ENCODE data around the gene CNOT6L. TPM values are rescaled to one million over a fixed set of nuclear protein-coding genes. Genes with fewer than 3 reads are reported as not detected.

CNOT6L gene
- total and polyA plus RNA-seq, 2 of the 13 experiments (the other 11 are each of a cell fraction or from before 2014, with no cell fraction given) = 7.9 to 13.5 TPM

DNA sequence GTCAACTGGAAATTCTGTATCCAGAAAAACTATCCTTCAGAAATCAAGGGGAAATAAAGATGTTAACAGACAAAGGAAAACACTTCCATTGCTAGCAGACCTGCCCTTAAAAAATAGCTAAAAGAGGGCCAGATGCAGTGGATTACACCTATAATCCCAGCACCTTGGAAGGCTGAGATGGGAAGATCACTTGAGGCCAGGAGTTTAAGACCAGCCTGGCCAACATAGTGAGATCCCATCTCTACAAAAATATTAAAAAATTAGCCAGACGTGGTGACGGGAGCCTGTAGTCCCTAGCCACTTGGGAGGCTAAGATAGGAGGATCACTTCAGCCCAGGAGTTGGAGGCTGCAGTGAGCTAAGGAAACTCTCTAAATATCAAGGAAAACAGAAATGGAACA, 67.4 kb downstream of the CNOT6L start:
- DNase-seq (ENCODE audit: low spot score) (no peak), ATAC-seq (no peak), FAIRE-seq (no peak)
- WGBS (ENCODE audit: low lambda C conversion rate) = 94% methylated on average over 2 of the region's 2 CpGs
- no peak overlapping the region for H2AFZ ChIP-seq (ENCODE audit: low read length)
- H3K79me2 ChIP-seq (ENCODE audit: insufficient read depth, low read length) = no peaks in the 10 kb centered on the region
- H3K9me3 ChIP-seq (ENCODE audit: low read length) = no peaks in the 10 kb centered on the region
- TF ChIP-seq U2AF2 (IDR thresholded peaks at IDR 0.05; ENCODE audit: low read depth, low read length) (no peak), ZNF296 (CRISPR knock-in tag; conservative IDR thresholded peaks at IDR 0.05) (no peak), ZSCAN25 (CRISPR knock-in tag; IDR thresholded peaks at IDR 0.05) (no peak), ZNF121 (CRISPR knock-in tag; IDR thresholded peaks at IDR 0.05) (peak; percentile 63; the same call in 1 of the 2 replicates)
- no peak overlapping the region for H3K9ac ChIP-seq (ENCODE audit: insufficient read depth, low read depth, low read length)
- no peaks in the 10 kb centered on the region for H4K20me1 ChIP-seq (ENCODE audit: insufficient read depth, low read length)
- no peak overlapping the region for H3K27ac ChIP-seq (ENCODE audit: extremely low read length, insufficient read depth, low read length)
- H3K4me3 ChIP-seq (replicated peaks in 1 of 3; ENCODE audit: insufficient read depth in 1 of 3, low read depth in 2 of 3, low read length in 3 of 3) = no peak overlapping the region
- peaks cover 0 to 6% of the 10 kb centered on the region in 2 experiments; a peak in 3 of 5 replicates for H3K36me3 ChIP-seq (replicated peaks in 1 of 2; ENCODE audit: control insufficient read depth in 1 of 2, insufficient read depth in 2 of 2, low read length in 2 of 2)
- H3K4me1 ChIP-seq (ENCODE audit: insufficient read depth, low read length) = 0 out of 2 replicates have a peak, but pooled peaks cover 3% of the 10 kb centered on the region
- CTCF ChIA-PET (ENCODE audit: low intra/inter-chr PET ratio, low total read pairs) = no interaction called here
- intact Hi-C loops (cut with micrococcal nuclease; ENCODE audit: unreplicated experiment) (no loop called here), in situ Hi-C loops (cut with HindIII; ENCODE audit: extremely low pct_ligation_motif_present, low pct_unique_long_range_greater_than_20kb) (no loop called here)
- POLR2A ChIA-PET = no interaction called here
- no TSS peak for BruUV-seq (replicated peaks)
- H3K27me3 ChIP-seq (ENCODE audit: control insufficient read depth in 1 of 2, insufficient read depth in 2 of 2, low read length in 2 of 2) = no peaks in the 10 kb centered on the region
- no peak overlapping the region for H3K4me2 ChIP-seq (ENCODE audit: low read depth, low read length)

DNA sequence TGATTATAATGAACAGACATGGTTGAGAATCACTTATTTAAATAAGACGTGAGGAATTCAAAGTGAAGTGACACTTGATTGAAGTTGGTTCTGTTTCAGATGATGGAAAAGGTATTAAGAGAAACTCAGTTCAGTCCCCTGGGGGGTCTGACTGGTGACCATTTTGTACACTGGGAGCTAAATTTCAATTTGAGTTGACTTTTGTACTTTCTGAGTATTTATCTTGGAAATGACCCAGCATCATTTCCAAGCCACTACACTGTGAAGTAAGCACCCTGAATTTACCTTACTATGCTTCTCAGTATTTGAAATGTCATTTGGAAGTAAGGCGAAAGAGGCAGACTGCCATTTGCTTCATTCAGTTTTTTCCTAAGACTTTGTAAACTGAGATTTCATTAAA, 73.4 kb downstream of the CNOT6L start:
- WGBS (ENCODE audit: low lambda C conversion rate) = 95% methylated on average over 2 of the region's 2 CpGs
- Histone ChIP-seq H3K4me3 (replicated peaks in 1 of 3; ENCODE audit: insufficient read depth in 1 of 3, low read depth in 2 of 3, low read length in 3 of 3) (no peak overlapping the region), H3K9ac (ENCODE audit: insufficient read depth, low read depth, low read length) (no peak overlapping the region), H3K27ac (ENCODE audit: extremely low read length, insufficient read depth, low read length) (no peak overlapping the region), H2AFZ (ENCODE audit: low read length) (no peak overlapping the region), H4K20me1 (ENCODE audit: insufficient read depth, low read length) (no peaks in the 10 kb centered on the region), H3K4me1 (ENCODE audit: insufficient read depth, low read length) (peaks cover 12% of the 10 kb centered on the region; the same call in 1 of the 2 replicates), H3K79me2 (ENCODE audit: insufficient read depth, low read length) (no peaks in the 10 kb centered on the region), H3K9me3 (ENCODE audit: low read length) (no peaks in the 10 kb centered on the region), H3K36me3 (replicated peaks in 1 of 2; ENCODE audit: control insufficient read depth in 1 of 2, insufficient read depth in 2 of 2, low read length in 2 of 2) (peaks cover 0 to 11% of the 10 kb centered on the region in 2 experiments; a peak in 2 of 5 replicates), H3K4me2 (ENCODE audit: low read depth, low read length) (no peak overlapping the region), H3K27me3 (ENCODE audit: control insufficient read depth in 1 of 2, insufficient read depth in 2 of 2, low read length in 2 of 2) (no peaks in the 10 kb centered on the region)
- POLR2A ChIA-PET = no interaction called here
- ATAC-seq (no peak), FAIRE-seq (no peak), DNase-seq (ENCODE audit: low spot score) (no peak)
- in situ Hi-C loops (cut with HindIII; ENCODE audit: extremely low pct_ligation_motif_present, low pct_unique_long_range_greater_than_20kb) (no loop called here), intact Hi-C loops (cut with micrococcal nuclease; ENCODE audit: unreplicated experiment) (no loop called here)
- CTCF ChIA-PET (ENCODE audit: low intra/inter-chr PET ratio, low total read pairs) = no interaction called here
- no peak for TF ChIP-seq KMT2A (CRISPR knock-in tag; IDR thresholded peaks at IDR 0.05)
- no peak for TF ChIP-seq TCF7 (IDR thresholded peaks at IDR 0.05; ENCODE audit: low read depth)
- no peak for TF ChIP-seq ZIK1 (CRISPR knock-in tag; IDR thresholded peaks at IDR 0.05; ENCODE audit: borderline replicate concordance, low read depth)
- TF ChIP-seq, protein P1, sequence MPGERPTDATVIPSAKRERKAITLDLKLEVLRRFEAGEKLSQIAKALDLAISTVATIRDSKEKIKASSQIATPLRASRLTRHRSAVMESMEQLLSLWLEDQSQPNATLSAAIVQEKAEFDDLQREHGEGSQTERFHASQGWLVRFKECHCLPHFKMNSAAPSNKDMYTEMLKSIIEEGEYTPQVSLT (CRISPR knock-in tag; IDR thresholded peaks at IDR 0.05; ENCODE audit: borderline replicate concordance, low read depth) = no peak
- TF ChIP-seq, protein P2, sequence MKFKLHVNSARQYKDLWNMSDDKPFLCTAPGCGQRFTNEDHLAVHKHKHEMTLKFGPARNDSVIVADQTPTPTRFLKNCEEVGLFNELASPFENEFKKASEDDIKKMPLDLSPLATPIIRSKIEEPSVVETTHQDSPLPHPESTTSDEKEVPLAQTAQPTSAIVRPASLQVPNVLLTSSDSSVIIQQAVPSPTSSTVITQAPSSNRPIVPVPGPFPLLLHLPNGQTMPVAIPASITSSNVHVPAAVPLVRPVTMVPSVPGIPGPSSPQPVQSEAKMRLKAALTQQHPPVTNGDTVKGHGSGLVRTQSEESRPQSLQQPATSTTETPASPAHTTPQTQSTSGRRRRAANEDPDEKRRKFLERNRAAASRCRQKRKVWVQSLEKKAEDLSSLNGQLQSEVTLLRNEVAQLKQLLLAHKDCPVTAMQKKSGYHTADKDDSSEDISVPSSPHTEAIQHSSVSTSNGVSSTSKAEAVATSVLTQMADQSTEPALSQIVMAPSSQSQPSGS (CRISPR knock-in tag; IDR thresholded peaks at IDR 0.05) = no peak
- no peak for TF ChIP-seq ZSCAN12 (CRISPR knock-in tag; IDR thresholded peaks at IDR 0.05)
- TF ChIP-seq, protein P3, sequence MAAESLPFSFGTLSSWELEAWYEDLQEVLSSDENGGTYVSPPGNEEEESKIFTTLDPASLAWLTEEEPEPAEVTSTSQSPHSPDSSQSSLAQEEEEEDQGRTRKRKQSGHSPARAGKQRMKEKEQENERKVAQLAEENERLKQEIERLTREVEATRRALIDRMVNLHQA (CRISPR knock-in tag; IDR thresholded peaks at IDR 0.05) = no peak
- TF ChIP-seq U2AF2 (IDR thresholded peaks at IDR 0.05; ENCODE audit: low read depth, low read length) = no peak
- no peak for TF ChIP-seq KAT8 (CRISPR knock-in tag; IDR thresholded peaks at IDR 0.05)
- TF ChIP-seq ZNF292 (CRISPR knock-in tag; IDR thresholded peaks at IDR 0.05; ENCODE audit: borderline replicate concordance, low read depth) = no peak
- no peak for TF ChIP-seq ZNF12 (CRISPR knock-in tag; IDR thresholded peaks at IDR 0.05)
- no peak for TF ChIP-seq ZNF382 (CRISPR knock-in tag; IDR thresholded peaks at IDR 0.05; ENCODE audit: borderline replicate concordance)
- TF ChIP-seq, protein P4, sequence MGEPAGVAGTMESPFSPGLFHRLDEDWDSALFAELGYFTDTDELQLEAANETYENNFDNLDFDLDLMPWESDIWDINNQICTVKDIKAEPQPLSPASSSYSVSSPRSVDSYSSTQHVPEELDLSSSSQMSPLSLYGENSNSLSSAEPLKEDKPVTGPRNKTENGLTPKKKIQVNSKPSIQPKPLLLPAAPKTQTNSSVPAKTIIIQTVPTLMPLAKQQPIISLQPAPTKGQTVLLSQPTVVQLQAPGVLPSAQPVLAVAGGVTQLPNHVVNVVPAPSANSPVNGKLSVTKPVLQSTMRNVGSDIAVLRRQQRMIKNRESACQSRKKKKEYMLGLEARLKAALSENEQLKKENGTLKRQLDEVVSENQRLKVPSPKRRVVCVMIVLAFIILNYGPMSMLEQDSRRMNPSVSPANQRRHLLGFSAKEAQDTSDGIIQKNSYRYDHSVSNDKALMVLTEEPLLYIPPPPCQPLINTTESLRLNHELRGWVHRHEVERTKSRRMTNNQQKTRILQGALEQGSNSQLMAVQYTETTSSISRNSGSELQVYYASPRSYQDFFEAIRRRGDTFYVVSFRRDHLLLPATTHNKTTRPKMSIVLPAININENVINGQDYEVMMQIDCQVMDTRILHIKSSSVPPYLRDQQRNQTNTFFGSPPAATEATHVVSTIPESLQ (CRISPR knock-in tag; conservative IDR thresholded peaks at IDR 0.05) = no peak
- BruUV-seq (replicated peaks) = no TSS peak
